Measurements from ENCODE around the gene SLC51B. TPM values are rescaled to one million over a fixed set of nuclear protein-coding genes. Genes with fewer than 3 reads are reported as not detected.

The SLC51B gene
- total RNA-seq: not detected in 2 replicates

GRCh38 chr15:65044724-65045481 lies at the start of gene SLC51B:
Gene SLC51B, plus strand, starts transcription at chr15:65045387. Its CDS starts 4,618 bp downstream, at chr15:65050005.

GRCh38 chr15:65028921-65029735 lies 16.1 kb upstream of the SLC51B start, which contains the start of gene MTFMT:
Gene MTFMT, minus strand, starts transcription at chr15:65029639. Its CDS starts 26 bp downstream, at chr15:65029613.

GRCh38 chr15:65067645-65068402 lies 22.6 kb downstream of the SLC51B start, which contains the start of gene RASL12:
Gene RASL12, minus strand, starts transcription at chr15:65067991. Its CDS starts 156 bp downstream, at chr15:65067835.

GRCh38 chr15:65076486-65077290 lies 31.5 kb downstream of the SLC51B start, which contains the start of gene KBTBD13:
Gene KBTBD13, plus strand, starts transcription at chr15:65076746. Its CDS starts 70 bp downstream, at chr15:65076816.

Other genes with a start within 250 kb of the SLC51B start
- 5.9 and 13.4 TPM in 2 replicates for gene PIF1, start 219.7 kb upstream of the SLC51B start, total RNA-seq
- 34.0 and 40.3 TPM in 2 replicates for gene PLEKHO2, start 203.5 kb upstream of the SLC51B start, total RNA-seq
- gene ANKDD1A, start 133.5 kb upstream of the SLC51B start, total RNA-seq: 1.8 and 3.9 TPM in 2 replicates
- 40.8 and 60.5 TPM in 2 replicates for gene SPG21, start 55.5 kb upstream of the SLC51B start, total RNA-seq
- gene MTFMT, start 15.7 kb upstream of the SLC51B start, total RNA-seq: 8.3 and 10.7 TPM in 2 replicates
- 0.16 TPM in 1 of 2 replicates, not detected in the other for gene RASL12, start 22.6 kb downstream of the SLC51B start, total RNA-seq
- gene KBTBD13, start 31.4 kb downstream of the SLC51B start, total RNA-seq: under 0.01 TPM in 1 of 2 replicates, not detected in the other
- 0.65 and 3.7 TPM in 2 replicates for gene UBAP1L, start 69.8 kb downstream of the SLC51B start, total RNA-seq
- gene PDCD7, start 88.4 kb downstream of the SLC51B start, total RNA-seq: 8.3 and 14.2 TPM in 2 replicates
- 32.1 and 66.0 TPM in 2 replicates for gene CLPX, start 140.0 kb downstream of the SLC51B start, total RNA-seq
- not detected in 2 replicates for gene CILP, start 166.1 kb downstream of the SLC51B start, total RNA-seq
- 0.97 and 3.0 TPM in 2 replicates for gene PARP16, start 241.5 kb downstream of the SLC51B start, total RNA-seq